Measurements from ENCODE around the gene OTOS. TPM values are rescaled to one million over a fixed set of nuclear protein-coding genes. Genes with fewer than 3 reads are reported as not detected.

The OTOS gene
- total and polyA plus RNA-seq, 9 of the 15 experiments (the other 6 are each of a cell fraction or from before 2014, with no cell fraction given): not detected

DNA sequence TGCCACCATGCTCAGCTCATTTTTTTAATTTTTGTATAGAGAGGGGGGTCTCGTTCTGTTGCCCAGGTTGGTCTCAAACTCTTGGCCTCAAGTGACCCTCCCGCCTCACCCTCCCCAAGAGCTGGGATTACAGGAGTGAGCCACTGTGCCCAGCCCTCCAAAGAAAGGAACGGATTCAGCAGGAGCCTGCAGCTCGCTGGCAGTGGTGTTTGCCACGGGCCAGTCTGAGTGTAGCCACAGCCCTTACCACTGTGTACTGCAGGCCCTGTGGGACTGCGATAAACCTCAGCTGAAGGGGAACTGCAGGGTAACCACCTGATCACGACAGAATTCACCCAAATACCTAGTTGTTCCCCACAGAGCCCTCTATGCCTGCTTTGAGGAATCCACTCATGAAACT is 11.1 kb downstream of the OTOS start (continued):
- TF ChIP-seq, protein P1, sequence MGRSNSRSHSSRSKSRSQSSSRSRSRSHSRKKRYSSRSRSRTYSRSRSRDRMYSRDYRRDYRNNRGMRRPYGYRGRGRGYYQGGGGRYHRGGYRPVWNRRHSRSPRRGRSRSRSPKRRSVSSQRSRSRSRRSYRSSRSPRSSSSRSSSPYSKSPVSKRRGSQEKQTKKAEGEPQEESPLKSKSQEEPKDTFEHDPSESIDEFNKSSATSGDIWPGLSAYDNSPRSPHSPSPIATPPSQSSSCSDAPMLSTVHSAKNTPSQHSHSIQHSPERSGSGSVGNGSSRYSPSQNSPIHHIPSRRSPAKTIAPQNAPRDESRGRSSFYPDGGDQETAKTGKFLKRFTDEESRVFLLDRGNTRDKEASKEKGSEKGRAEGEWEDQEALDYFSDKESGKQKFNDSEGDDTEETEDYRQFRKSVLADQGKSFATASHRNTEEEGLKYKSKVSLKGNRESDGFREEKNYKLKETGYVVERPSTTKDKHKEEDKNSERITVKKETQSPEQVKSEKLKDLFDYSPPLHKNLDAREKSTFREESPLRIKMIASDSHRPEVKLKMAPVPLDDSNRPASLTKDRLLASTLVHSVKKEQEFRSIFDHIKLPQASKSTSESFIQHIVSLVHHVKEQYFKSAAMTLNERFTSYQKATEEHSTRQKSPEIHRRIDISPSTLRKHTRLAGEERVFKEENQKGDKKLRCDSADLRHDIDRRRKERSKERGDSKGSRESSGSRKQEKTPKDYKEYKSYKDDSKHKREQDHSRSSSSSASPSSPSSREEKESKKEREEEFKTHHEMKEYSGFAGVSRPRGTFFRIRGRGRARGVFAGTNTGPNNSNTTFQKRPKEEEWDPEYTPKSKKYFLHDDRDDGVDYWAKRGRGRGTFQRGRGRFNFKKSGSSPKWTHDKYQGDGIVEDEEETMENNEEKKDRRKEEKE (IDR thresholded peaks at IDR 0.05; ENCODE audit: borderline replicate concordance in 1 of 2, control insufficient read depth in 1 of 2, low read depth in 2 of 2, low read length in 1 of 2): no peak
- no peak for TF ChIP-seq COPS2 (conservative IDR thresholded peaks at IDR 0.05)
- TF ChIP-seq ZNF121 (CRISPR knock-in tag; conservative IDR thresholded peaks at IDR 0.05): no peak
- no peak for TF ChIP-seq KDM1A (IDR thresholded peaks at IDR 0.05)
- TF ChIP-seq SIX5 (IDR thresholded peaks at IDR 0.05; ENCODE audit: borderline replicate concordance in 1 of 2, insufficient read depth in 1 of 2, low read depth in 1 of 2, low read length in 2 of 2): no peak

DNA sequence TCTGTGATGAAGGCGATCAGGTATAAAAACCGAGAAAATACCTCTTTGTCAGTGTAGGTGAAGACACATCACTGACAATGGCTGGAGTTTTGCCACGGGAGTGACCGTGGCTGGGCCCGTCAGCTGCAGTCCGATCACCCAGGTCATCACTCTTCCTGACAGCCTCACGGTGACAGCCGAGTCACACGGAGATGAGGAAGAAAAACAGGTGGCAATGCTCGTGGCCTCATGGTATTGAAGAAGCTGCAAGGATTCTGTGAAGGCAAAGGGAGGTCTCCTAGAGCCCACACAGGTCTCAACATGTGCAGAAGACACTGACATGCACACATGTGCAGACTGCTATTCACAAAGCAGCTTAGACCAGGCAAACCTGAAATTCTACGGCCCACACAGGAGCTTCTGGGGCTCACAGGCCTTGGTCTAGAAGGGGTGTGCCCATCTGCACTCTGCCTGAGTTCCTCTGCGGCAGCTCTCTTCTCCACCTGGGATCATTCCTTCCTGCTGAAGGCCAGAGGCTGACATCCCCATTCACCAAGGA is 11.8 kb downstream of the OTOS start:
- Histone ChIP-seq H3K9ac (ENCODE audit: insufficient read depth in 1 of 2, low read depth in 2 of 2, low read length in 2 of 2) (no peak overlapping the region), H3K4me2 (ENCODE audit: insufficient read depth, low read length) (no peak overlapping the region), H2AFZ (ENCODE audit: low read depth, low read length) (no peak overlapping the region), H3K27ac (ENCODE audit: extremely low read depth, low read depth, low read length) (no peak overlapping the region), H3K36me3 (ENCODE audit: control insufficient read depth, insufficient read depth, low read length) (peaks cover 42% of the 10 kb centered on the region; the same call in 2 of the 3 replicates), H3K27me3 (ENCODE audit: control insufficient read depth in 2 of 2, insufficient read depth in 2 of 2, low read length in 2 of 2) (no peaks in the 10 kb centered on the region), H3K79me2 (ENCODE audit: control insufficient read depth, insufficient read depth, low read length) (no peaks in the 10 kb centered on the region), H3K9me3 (replicated peaks; ENCODE audit: control insufficient read depth, insufficient read depth, low read depth, low read length) (no peaks in the 10 kb centered on the region), H3K9me1 (ENCODE audit: control insufficient read depth, insufficient read depth, low read length) (no peaks in the 10 kb centered on the region), H3K4me3 (no peak overlapping the region), H4K20me1 (replicated peaks; ENCODE audit: control insufficient read depth, insufficient read depth, low read length) (no peaks in the 10 kb centered on the region), H3K4me1 (replicated peaks in 1 of 2; ENCODE audit: control insufficient read depth in 2 of 2, insufficient read depth in 2 of 2, low read length in 2 of 2) (no peaks in the 10 kb centered on the region)
- intact Hi-C loops (cut with micrococcal nuclease) (no loop called here), in situ Hi-C loops (cut with MboI) (no loop called here)
- ATAC-seq (no peak), DNase-seq (ENCODE audit: extremely low read depth in 1 of 4, low spot score in 3 of 4) (no peak), FAIRE-seq (no peak)
- BruUV-seq (replicated peaks): no TSS peak
- 62% methylated on average over 11 of the region's 12 CpGs for WGBS (ENCODE audit: insufficient coverage, low coverage, missing lambda C conversion rate)
- CTCF ChIA-PET (ENCODE audit: low intra/inter-chr PET ratio): no interaction called here
- POLR2A ChIA-PET: no interaction called here
- TF ChIP-seq MEIS2 (IDR thresholded peaks at IDR 0.05; ENCODE audit: partially characterized antibody): peak; percentile 18
- no peak for TF ChIP-seq ZNF79 (CRISPR knock-in tag; IDR thresholded peaks at IDR 0.05; ENCODE audit: low read depth)
